Smooth muscle cell (in vitro differentiated cells): ENCODE results near the gene PGGHG. TPM values are rescaled to one million over a fixed set of nuclear protein-coding genes. Genes with fewer than 3 reads are reported as not detected.

Experiments
- DNase-seq: peaks from one replicate; lab custom pipeline; 2025; ENCODE audit not compliant: unreplicated experiment; lab: John Stamatoyannopoulos, UW
- H2AFZ ChIP-seq: fragments of 200-600 bp; sonication (generic); 2 replicates; pipeline ENCODE4 v1.6.0; 2016; ENCODE audit warnings: antibody characterized with exemption, low read depth, mild to moderate bottlenecking
- H3F3A ChIP-seq: fragments of 200-600 bp; sonication (generic); 2 replicates; pipeline ENCODE4 v1.6.0; 2017; ENCODE audit warnings: antibody characterized with exemption, low read depth
- H3K27ac ChIP-seq: fragments of 200-600 bp; sonication (generic); 2 replicates; pipeline ENCODE4 v1.5.1; 2016; ENCODE audit warnings: low read depth, mild to moderate bottlenecking
- H3K27me3 ChIP-seq: fragments of 200-600 bp; sonication (generic); 2 replicates; pipeline ENCODE4 v1.6.1; 2016; ENCODE audit warnings: low read depth, mild to moderate bottlenecking
- H3K36me3 ChIP-seq: fragments of 200-600 bp; sonication (generic); 2 replicates; pipeline ENCODE4 v1.5.1; 2016; ENCODE audit warnings: low read depth
- H3K4me1 ChIP-seq: fragments of 200-600 bp; sonication (generic); 2 replicates; pipeline ENCODE4 v1.5.1; 2016; ENCODE audit warnings: low read depth
- H3K4me2 ChIP-seq: fragments of 200-600 bp; sonication (generic); 2 replicates; pipeline ENCODE4 v1.6.0; 2016; ENCODE audit warnings: mild to moderate bottlenecking
- H3K4me3 ChIP-seq: fragments of 200-600 bp; sonication (generic); 2 replicates; pipeline ENCODE4 v1.5.1; 2016; ENCODE audit warnings: mild to moderate bottlenecking
- H3K79me2 ChIP-seq: fragments of 200-600 bp; sonication (generic); 2 replicates; pipeline ENCODE4 v1.6.0; 2016; ENCODE audit warnings: low read depth, mild to moderate bottlenecking
- H3K9ac ChIP-seq: fragments of 200-600 bp; sonication (generic); 2 replicates; pipeline ENCODE4 v1.6.0; 2016; ENCODE audit warnings: low read depth
- H3K9me3 ChIP-seq: fragments of 200-600 bp; sonication (generic); replicated peaks from 2 replicates; pipeline ENCODE4 v1.5.1; 2016; ENCODE audit warnings: low read depth
- H4K20me1 ChIP-seq: fragments of 200-600 bp; sonication (generic); 2 replicates; pipeline ENCODE4 v1.6.0; 2016; ENCODE audit warnings: low read depth
- WGBS: methylation state at CpG from one replicate; pipeline ENCODE4 v1.1.7; 2016; ENCODE audit warnings: low lambda C conversion rate; 5-methylcytosine and 5-hydroxymethylcytosine counted together
- polyA plus RNA-seq: library from polyadenylated mRNA; unstranded; fragments of >200 nt; fragmentation: Nextera tagmentation; extraction: Ambion mirVana; gene quantifications from 2 replicates; pipeline ENCODE4 v1.2.1, GENCODE V29; 2016
- total RNA-seq: library from RNA; depleted of rRNA; stranded (reverse); fragments of >200 nt; gene quantifications from 2 replicates; pipeline ENCODE4 v1.2.3, GENCODE V29; 2014
- TF ChIP-seq, protein P1 (sequence below): fragments of 200-600 bp; sonication (generic); IDR thresholded peaks from 2 replicates; pipeline ENCODE4 v1.5.1; 2017; ENCODE audit warnings: borderline replicate concordance, mild to moderate bottlenecking, antibody characterized with exemption; ENCODE audit not compliant: insufficient read depth, poor library complexity, severe bottlenecking

The PGGHG gene
- total and polyA plus RNA-seq, 2 experiments from 2014 or later: 8.6 to 16.6 TPM

DNA sequence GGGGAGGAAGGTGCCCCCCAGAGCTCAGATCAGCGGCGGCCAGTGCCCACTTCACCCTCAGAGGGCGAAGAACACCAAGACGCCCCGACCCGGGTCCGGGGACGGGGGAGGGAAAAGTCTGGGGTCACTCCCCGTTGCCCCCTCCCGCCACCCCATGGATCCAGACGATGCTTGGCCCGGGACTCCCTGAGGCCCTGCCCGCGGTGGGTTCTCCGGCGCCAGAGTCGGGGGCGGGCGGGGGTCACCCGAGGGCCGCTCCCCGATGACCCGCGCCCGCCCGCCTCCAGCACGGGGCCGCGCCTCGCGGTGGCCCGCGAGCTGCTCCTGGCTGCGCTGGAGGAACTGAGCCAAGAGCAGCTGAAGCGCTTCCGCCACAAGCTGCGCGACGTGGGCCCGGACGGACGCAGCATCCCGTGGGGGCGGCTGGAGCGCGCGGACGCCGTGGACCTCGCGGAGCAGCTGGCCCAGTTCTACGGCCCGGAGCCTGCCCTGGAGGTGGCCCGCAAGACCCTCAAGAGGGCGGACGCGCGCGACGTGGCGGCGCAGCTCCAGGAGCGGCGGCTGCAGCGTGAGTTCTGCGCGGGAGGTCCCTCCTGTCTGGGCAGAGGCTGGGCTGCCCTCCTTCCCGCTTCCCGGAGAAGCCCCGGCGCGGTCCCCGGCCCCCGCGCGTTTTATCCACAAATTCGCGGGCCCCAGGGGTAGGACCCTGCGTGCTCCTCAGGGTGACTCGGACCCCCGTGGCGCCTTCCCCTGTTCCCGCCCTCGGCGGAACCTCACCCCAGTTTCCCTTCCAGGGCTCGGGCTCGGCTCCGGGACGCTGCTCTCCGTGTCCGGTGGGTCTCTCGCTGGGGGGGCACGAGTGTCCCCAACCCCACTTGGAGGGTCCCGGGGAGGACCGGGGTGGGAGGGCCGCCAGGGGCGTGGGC lies 9.6 kb upstream of the PGGHG start:
- Histone ChIP-seq H3K36me3 (no peaks in the 10 kb centered on the region), H3K4me2 (no peak overlapping the region), H3K27ac (no peak overlapping the region), H3K9ac (no peak overlapping the region), H3K27me3 (peaks cover 7% of the 10 kb centered on the region), H4K20me1 (no peaks in the 10 kb centered on the region), H3K79me2 (no peaks in the 10 kb centered on the region), H3K4me3 (no peak overlapping the region), H3F3A (no peaks in the 10 kb centered on the region), H3K9me3 (no peaks in the 10 kb centered on the region), H3K4me1 (no peaks in the 10 kb centered on the region), H2AFZ (no peak overlapping the region)
- TF ChIP-seq, protein P1, sequence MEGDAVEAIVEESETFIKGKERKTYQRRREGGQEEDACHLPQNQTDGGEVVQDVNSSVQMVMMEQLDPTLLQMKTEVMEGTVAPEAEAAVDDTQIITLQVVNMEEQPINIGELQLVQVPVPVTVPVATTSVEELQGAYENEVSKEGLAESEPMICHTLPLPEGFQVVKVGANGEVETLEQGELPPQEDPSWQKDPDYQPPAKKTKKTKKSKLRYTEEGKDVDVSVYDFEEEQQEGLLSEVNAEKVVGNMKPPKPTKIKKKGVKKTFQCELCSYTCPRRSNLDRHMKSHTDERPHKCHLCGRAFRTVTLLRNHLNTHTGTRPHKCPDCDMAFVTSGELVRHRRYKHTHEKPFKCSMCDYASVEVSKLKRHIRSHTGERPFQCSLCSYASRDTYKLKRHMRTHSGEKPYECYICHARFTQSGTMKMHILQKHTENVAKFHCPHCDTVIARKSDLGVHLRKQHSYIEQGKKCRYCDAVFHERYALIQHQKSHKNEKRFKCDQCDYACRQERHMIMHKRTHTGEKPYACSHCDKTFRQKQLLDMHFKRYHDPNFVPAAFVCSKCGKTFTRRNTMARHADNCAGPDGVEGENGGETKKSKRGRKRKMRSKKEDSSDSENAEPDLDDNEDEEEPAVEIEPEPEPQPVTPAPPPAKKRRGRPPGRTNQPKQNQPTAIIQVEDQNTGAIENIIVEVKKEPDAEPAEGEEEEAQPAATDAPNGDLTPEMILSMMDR: no peak
- DNase-seq: no peak
- WGBS: 86% methylated on average over 89 of the region's 97 CpGs

DNA sequence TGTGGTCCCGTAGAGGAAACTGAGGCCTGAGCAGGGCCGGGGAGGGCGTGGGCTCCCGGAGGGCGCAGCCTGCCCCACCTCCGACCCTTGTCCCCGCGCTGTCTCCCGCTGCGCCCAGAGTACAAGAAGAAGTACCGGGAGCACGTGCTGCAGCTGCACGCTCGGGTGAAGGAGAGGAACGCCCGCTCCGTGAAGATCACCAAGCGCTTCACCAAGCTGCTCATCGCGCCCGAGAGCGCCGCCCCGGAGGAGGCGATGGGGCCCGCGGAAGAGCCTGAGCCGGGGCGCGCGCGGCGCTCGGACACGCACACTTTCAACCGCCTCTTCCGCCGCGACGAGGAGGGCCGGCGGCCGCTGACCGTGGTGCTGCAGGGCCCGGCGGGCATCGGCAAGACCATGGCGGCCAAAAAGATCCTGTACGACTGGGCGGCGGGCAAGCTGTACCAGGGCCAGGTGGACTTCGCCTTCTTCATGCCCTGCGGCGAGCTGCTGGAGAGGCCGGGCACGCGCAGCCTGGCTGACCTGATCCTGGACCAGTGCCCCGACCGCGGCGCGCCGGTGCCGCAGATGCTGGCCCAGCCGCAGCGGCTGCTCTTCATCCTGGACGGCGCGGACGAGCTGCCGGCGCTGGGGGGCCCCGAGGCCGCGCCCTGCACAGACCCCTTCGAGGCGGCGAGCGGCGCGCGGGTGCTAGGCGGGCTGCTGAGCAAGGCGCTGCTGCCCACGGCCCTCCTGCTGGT lies 8.8 kb upstream of the PGGHG start:
- Histone ChIP-seq H3K4me3 (no peak overlapping the region), H3K9ac (no peak overlapping the region), H3K27me3 (peaks cover 7% of the 10 kb centered on the region), H3K4me2 (no peak overlapping the region), H4K20me1 (no peaks in the 10 kb centered on the region), H3K27ac (no peak overlapping the region), H2AFZ (no peak overlapping the region), H3K36me3 (no peaks in the 10 kb centered on the region), H3K9me3 (no peaks in the 10 kb centered on the region), H3F3A (no peaks in the 10 kb centered on the region), H3K79me2 (no peaks in the 10 kb centered on the region), H3K4me1 (no peaks in the 10 kb centered on the region)
- TF ChIP-seq, protein P1: no peak
- WGBS: 80% methylated on average over 61 of the region's 85 CpGs
- no peak for DNase-seq

DNA sequence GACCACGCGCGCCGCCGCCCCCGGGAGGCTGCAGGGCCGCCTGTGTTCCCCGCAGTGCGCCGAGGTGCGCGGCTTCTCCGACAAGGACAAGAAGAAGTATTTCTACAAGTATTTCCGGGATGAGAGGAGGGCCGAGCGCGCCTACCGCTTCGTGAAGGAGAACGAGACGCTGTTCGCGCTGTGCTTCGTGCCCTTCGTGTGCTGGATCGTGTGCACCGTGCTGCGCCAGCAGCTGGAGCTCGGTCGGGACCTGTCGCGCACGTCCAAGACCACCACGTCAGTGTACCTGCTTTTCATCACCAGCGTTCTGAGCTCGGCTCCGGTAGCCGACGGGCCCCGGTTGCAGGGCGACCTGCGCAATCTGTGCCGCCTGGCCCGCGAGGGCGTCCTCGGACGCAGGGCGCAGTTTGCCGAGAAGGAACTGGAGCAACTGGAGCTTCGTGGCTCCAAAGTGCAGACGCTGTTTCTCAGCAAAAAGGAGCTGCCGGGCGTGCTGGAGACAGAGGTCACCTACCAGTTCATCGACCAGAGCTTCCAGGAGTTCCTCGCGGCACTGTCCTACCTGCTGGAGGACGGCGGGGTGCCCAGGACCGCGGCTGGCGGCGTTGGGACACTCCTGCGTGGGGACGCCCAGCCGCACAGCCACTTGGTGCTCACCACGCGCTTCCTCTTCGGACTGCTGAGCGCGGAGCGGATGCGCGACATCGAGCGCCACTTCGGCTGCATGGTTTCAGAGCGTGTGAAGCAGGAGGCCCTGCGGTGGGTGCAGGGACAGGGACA lies 8.0 kb upstream of the PGGHG start:
- Histone ChIP-seq H3F3A (no peaks in the 10 kb centered on the region), H3K27me3 (peaks cover 7% of the 10 kb centered on the region), H3K27ac (no peak overlapping the region), H3K9ac (no peak overlapping the region), H3K4me1 (no peaks in the 10 kb centered on the region), H2AFZ (no peak overlapping the region), H3K36me3 (no peaks in the 10 kb centered on the region), H3K9me3 (no peaks in the 10 kb centered on the region), H4K20me1 (no peaks in the 10 kb centered on the region), H3K79me2 (no peaks in the 10 kb centered on the region), H3K4me3 (no peak overlapping the region), H3K4me2 (no peak overlapping the region)
- TF ChIP-seq, protein P1: no peak
- 91% methylated on average over 78 of the region's 79 CpGs for WGBS
- no peak for DNase-seq
